Measurements from ENCODE around the gene RUVBL1. TPM values are rescaled to one million over a fixed set of nuclear protein-coding genes. Genes with fewer than 3 reads are reported as not detected.

RUVBL1 gene
- total RNA-seq, 1 donor from 2014 or later, result 82.7 TPM

DNA sequence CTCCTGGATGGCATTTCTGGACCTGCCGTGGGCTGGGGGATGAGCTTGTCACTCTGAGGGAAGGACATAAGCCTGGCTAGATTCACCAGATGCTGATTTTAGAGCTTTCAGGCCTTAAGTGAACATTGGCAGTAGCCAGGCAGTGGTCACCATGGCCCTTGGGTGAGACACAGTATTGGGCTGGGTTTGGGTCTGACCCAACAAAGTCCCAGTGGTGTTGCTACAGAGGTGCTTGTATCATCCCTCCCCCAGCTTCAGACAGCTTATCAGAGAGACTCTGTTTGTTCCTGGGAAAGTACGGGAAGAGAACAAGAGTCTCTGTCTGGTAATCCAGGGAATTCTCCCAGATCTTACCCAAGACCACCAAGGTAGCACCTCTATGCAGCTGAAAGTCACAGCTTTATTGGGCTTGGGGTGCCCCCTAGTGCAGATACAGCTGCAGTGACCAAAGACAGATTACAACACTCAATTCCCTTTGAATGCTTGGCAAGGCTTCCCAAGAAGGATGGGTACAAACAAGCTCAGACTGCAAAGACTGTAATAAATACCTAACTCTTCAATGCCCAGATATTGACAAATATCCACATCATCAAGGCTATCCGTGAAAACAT, 9.8 kb upstream of the RUVBL1 start:
- no peak for DNase-seq (ENCODE audit: low read depth)
- TF ChIP-seq, protein P1, sequence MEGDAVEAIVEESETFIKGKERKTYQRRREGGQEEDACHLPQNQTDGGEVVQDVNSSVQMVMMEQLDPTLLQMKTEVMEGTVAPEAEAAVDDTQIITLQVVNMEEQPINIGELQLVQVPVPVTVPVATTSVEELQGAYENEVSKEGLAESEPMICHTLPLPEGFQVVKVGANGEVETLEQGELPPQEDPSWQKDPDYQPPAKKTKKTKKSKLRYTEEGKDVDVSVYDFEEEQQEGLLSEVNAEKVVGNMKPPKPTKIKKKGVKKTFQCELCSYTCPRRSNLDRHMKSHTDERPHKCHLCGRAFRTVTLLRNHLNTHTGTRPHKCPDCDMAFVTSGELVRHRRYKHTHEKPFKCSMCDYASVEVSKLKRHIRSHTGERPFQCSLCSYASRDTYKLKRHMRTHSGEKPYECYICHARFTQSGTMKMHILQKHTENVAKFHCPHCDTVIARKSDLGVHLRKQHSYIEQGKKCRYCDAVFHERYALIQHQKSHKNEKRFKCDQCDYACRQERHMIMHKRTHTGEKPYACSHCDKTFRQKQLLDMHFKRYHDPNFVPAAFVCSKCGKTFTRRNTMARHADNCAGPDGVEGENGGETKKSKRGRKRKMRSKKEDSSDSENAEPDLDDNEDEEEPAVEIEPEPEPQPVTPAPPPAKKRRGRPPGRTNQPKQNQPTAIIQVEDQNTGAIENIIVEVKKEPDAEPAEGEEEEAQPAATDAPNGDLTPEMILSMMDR (conservative IDR thresholded peaks at IDR 0.05; ENCODE audit: low read depth, low read length), result peak; percentile 83
- H3K4me3 ChIP-seq (ENCODE audit: low read depth, low read length), result no peak overlapping the region

DNA sequence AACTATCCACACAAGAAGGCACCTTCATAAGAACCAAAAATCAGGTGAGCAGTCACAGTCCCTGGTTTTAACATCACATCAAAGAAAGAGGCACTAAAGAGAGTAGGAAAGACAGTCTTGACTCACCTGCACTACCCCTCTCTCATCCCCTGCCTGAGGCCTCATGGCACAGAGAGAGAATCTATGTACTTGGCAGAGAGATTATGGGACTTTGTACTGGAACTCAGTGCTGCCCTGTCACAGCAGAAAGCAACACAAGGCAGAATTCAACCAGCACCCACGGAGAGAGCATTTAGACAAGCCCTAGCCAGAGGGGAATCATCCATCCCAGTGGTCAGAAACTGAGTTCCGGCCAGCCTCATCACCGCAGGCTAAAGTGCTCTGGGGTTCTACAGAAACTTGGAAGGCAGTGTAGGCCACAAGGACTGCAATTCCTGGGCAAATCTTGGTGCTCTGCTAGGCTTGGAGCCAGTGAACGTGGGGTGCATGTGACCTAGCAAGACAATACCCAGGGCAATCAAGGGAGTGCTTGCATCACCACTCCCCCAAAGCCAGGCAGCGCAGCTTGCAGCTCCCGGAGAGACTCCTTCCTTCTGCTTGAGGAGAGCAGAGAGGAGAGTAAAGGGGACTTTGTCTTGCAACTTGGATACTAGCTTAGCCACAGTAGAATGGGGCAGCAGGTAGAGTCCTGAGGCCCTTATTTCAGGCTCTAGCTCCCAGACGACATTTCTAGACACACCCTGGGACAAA, 8.5 kb upstream of the RUVBL1 start:
- TF ChIP-seq, protein P1 (conservative IDR thresholded peaks at IDR 0.05; ENCODE audit: low read depth, low read length), result no peak
- no peak overlapping the region for H3K4me3 ChIP-seq (ENCODE audit: low read depth, low read length)
- DNase-seq (ENCODE audit: low read depth), result no peak

DNA sequence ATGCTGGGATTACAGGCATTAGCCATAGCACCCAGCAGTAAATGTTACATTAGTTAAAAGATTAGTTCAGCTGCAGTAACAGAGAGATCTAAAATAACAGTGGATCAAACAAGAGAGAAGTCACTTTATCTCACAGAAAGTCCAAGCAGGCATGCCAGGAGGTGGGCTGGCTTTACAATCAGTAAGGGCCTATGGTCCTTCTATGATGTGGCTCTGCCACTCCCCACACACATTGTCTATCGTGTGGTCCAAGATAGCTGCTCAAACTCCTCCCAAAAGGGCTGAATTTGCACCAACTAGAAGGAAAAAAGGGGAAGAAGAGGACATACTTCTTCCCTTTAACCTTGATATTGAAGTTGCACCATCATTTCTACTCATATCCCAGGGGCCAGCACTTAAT, 4.6 kb upstream of the RUVBL1 start:
- TF ChIP-seq, protein P1 (conservative IDR thresholded peaks at IDR 0.05; ENCODE audit: low read depth, low read length), result no peak
- H3K4me3 ChIP-seq (ENCODE audit: low read depth, low read length), result no peak overlapping the region

DNA sequence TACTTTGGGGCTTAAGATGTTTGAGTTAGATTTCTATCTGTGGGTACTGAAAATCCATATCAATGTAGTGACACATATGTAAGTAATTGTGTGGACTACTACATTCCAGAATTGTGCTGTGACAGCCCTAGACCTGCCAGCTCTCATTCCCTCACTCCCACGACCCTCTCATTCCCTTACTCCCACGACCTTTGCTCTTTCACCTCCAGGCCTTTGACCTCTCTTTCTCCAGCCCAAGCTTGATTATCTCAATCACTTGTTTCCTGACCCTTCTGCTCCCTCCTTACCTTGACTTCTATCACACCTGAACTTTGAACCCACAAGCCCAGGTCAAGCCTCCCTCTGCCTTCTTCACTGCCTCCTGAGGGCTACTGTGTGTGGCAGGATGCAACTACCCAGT, 3.6 kb upstream of the RUVBL1 start:
- no peak for DNase-seq (ENCODE audit: low read depth)
- H3K4me3 ChIP-seq (ENCODE audit: low read depth, low read length), result no peak overlapping the region
- TF ChIP-seq, protein P1 (conservative IDR thresholded peaks at IDR 0.05; ENCODE audit: low read depth, low read length), result no peak

More for the DNA sequence above, 4.6 kb upstream of the RUVBL1 start:
- DNase-seq (ENCODE audit: low read depth), result no peak

DNA sequence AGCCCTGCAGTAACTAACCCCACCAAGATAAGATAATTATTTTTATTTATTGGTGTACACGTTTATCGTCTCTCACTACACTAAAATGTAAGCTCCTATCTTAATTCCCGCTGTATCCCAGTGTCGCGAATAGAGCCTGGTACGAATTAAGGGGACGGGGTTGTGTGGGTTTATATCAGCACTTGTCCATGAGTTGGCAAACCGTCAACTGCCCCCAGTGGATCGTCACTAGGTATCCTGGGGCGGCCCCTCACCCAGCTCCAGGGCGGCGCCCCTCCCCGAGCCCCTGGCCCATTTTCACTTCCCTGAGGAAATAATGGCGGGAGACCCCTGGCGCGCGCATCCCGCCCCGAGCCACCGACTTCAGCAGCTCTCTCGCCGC, 465 bp downstream of the RUVBL1 start:
- peak overlapping the region; percentile 98 for H3K4me3 ChIP-seq (ENCODE audit: low read depth, low read length)
- DNase-seq (ENCODE audit: low read depth), result no peak
- TF ChIP-seq, protein P1 (conservative IDR thresholded peaks at IDR 0.05; ENCODE audit: low read depth, low read length), result no peak

DNA sequence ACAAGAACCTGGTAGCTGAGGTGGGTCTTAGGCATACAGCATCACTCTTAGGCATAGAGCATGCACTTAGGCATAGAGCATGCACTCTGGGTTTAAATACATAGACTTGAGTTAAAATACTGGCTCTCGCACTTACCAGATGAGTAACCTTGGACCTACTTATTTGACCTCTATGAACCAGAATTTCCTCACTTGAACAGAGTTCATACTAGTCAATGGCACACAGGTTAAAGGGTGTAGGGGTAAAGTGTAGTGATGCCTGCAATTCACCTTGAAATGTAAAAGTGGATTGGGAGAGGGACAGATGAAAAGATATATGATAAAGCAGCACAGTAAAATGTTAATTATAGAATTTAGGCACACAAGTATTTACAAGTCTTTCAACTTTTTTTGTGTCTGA, 1.6 kb downstream of the RUVBL1 start:
- H3K4me3 ChIP-seq (ENCODE audit: low read depth, low read length), result no peak overlapping the region
- TF ChIP-seq, protein P1 (conservative IDR thresholded peaks at IDR 0.05; ENCODE audit: low read depth, low read length), result no peak
- no peak for DNase-seq (ENCODE audit: low read depth)
